Spleen (tissue), 11 donors: ENCODE measurements around the gene REX1BD. TPM values are rescaled to one million over a fixed set of nuclear protein-coding genes. Genes with fewer than 3 reads are reported as not detected.
"Not testable (repeated sequence)": the region's sequence is repeated elsewhere in the genome, so short reads cannot be mapped to it uniquely, and the experiment has no call there.

Experiments used
- DNase-seq: peaks from one replicate; pipeline ENCODE4 v3.0.0-alpha.2; 2020
- H3K27ac ChIP-seq, 8 donors: fragments of 200-600 bp; sonication (generic) in 7 of 8; 1 replicate in 4 of 8; 2 replicates in 4 of 8; pipeline versions ENCODE4 v1.5.0 to v1.8.0; 2016 to 2021; ENCODE audit warnings: inconsistent platforms in 4 of 8, mild to moderate bottlenecking in 4 of 8, moderate library complexity in 1 of 8
- H3K27me3 ChIP-seq, 7 donors: fragments of 200-600 bp; sonication (generic) in 6 of 7; replicated peaks in 1 of 7; 1 replicate in 4 of 7; 2 replicates in 3 of 7; pipeline versions ENCODE4 v1.5.0 to v1.8.0; 2016 to 2021; ENCODE audit warnings: inconsistent platforms in 3 of 7, mild to moderate bottlenecking in 1 of 7
- H3K36me3 ChIP-seq, 6 donors: fragments of 200-600 bp; sonication (generic) in 5 of 6; 1 replicate in 4 of 6; 2 replicates in 2 of 6; pipeline versions ENCODE4 v1.5.0 to v1.8.0; 2016 to 2021; ENCODE audit warnings: inconsistent platforms in 2 of 6
- H3K4me1 ChIP-seq, 6 donors: fragments of 200-600 bp; sonication (generic) in 5 of 6; 1 replicate in 3 of 6; 2 replicates in 3 of 6; pipeline versions ENCODE4 v1.5.0 to v1.8.0; 2016 to 2021; ENCODE audit warnings: inconsistent platforms in 3 of 6
- H3K4me3 ChIP-seq, 8 donors: fragments of 200-600 bp; sonication (generic) in 7 of 8; 1 replicate in 4 of 8; 2 replicates in 4 of 8; pipeline versions ENCODE4 v1.5.0 to v1.8.0; 2016 to 2021; ENCODE audit warnings: inconsistent platforms in 4 of 8, mild to moderate bottlenecking in 4 of 8, moderate library complexity in 2 of 8
- H3K9me3 ChIP-seq, 8 donors: fragments of 200-600 bp; sonication (generic) in 7 of 8; 1 replicate in 4 of 8; 2 replicates in 4 of 8; pipeline versions ENCODE4 v1.5.0 to v1.8.0; 2016 to 2021; ENCODE audit warnings: inconsistent platforms in 4 of 8
- POLR2A ChIP-seq, 3 donors: fragments of 450-650 bp; IDR thresholded peaks; one replicate each; pipeline ENCODE4 v1.5.1; 2017; ENCODE audit warnings: antibody characterized with exemption in 3 of 3, mild to moderate bottlenecking in 1 of 3
- POLR2AphosphoS5 ChIP-seq, 3 donors: sonication (generic); formaldehyde crosslinking; IDR thresholded peaks; one replicate each; pipeline ENCODE4 v1.5.1; 2017; ENCODE audit warnings: antibody characterized with exemption in 3 of 3
- WGBS, 5 donors: extraction: QIAGEN DNeasy Blood & Tissue Kit in 3 of 5; methylation state at CpG; one replicate each; pipeline versions ENCODE4 v1.1.5 to v1.1.7; 2013 to 2018; 5-methylcytosine and 5-hydroxymethylcytosine counted together
- intact Hi-C: fragments of 100-400 bp; cut with DNase I; formaldehyde crosslinking; loops from one replicate; pipeline ENCODE4 v1.15.0; 2023; ENCODE audit warnings: low total_unique reads
- polyA plus RNA-seq, 3 donors: library from polyadenylated mRNA; stranded (reverse); fragments of 200-250 nt; gene quantifications; one replicate each; pipeline ENCODE4 v1.2.1, GENCODE V29; 2013
- total RNA-seq, 7 donors: library from RNA; depleted of rRNA in 3 of 7; stranded (reverse); fragments of >200 nt in 3 of 7; fragmentation: NEBNext Ultra II Directional in 4 of 7; extraction: Animal tissue kit (Norgen Biotek cat#: 25700) in 4 of 7; gene quantifications; one replicate each; pipeline versions ENCODE4 v1.1.0 to v1.2.1, GENCODE V29; 2016 to 2021
- TF ChIP-seq, protein P1 (sequence below), 11 experiments: fragments of 200-600 bp in 7 of 11; fragments of 450-650 bp in 4 of 11; sonication (generic) in 4 of 11; IDR thresholded peaks in 8 of 11; conservative IDR thresholded peaks in 3 of 11; 1 replicate in 7 of 11; 2 replicates in 4 of 11; pipeline versions ENCODE4 v1.4.0 to v1.8.0; 2016 to 2021; ENCODE audit warnings: antibody characterized with exemption in 11 of 11, inconsistent platforms in 4 of 11, mild to moderate bottlenecking in 1 of 11
- donor health status: healthy with polysubstance abuse.
- donor health status: DM: no; HTN: no; CAD: no; lungs with moderate emphysema.
- donor health status: DM: no; HTN: no; CAD: no.
- donor health status: Bipolar disorder and iron deficiency.
- donor health status: healthy.
- donor health status: DM: no; HTN: no; CAD: no.
- donor health status: DM: yes; HTN: yes; CAD: no.

Gene REX1BD
- total and polyA plus RNA-seq, 10 donors, result 65.4 to 182 (median 86.3) TPM

DNA sequence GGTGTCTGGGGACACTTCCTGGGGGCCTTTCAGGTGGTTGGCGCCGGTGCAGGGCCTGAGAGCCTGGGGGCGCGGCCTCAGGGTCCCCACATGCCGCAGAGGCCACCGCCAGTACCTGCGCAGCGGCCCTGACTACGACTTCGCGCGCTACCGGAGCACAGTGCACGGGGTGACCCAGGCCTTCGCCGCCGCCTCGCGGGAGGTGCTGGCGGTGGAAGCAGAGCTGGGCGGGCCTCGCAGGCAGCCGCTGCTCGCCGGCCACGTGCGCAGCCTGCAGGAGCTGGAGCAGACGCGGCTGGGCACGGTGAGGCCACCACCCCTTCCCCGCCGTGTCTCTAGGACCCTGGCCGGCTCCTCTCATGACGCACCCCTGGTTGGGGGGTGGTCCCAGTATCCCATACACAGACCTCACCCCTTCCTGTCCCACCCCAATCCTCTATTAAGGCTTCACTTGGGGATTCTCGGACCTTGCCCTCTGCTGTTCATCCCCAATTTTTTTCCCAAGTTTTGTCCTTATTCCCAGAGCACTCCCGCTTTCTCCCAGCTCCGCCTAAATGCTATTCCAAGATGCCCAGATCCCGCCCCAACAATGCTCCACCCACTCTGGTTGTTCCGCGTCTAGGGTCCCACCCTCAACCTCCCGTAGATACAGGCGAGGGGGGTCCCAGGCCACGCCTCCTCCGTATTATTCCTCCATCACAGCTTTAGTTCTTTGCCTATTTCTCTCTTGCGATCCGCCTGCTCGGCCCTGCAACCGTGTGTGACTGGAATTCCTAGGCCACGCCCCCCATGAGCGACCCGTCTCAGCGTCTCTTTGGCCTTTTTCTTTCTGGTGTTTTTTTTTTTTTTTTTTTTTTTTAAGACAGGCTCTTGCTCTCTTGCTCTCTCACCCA, 1.0 kb downstream of the REX1BD start:
- WGBS, 5 donors, result 14 to 29% (median 18%) methylated on average over 39 to 52 of the region's 52 CpGs
- DNase-seq, result peak; percentile 93
- peak overlapping the region; percentile 77 to 98 (median 94) for H3K4me3 ChIP-seq
- H3K4me1 ChIP-seq, result peaks cover 19 to 67% (median 46%) of the 10 kb centered on the region in 6 donors
- H3K9me3 ChIP-seq, result no peaks in the 10 kb centered on the region
- peaks cover 0 to 7% (median 0%) of the 10 kb centered on the region in 7 donors for H3K27me3 ChIP-seq
- peak overlapping the region; percentile 89 to 96 (median 92) for H3K27ac ChIP-seq
- peaks cover 0 to 23% (median 13%) of the 10 kb centered on the region in 6 donors for H3K36me3 ChIP-seq
- no peak for TF ChIP-seq POLR2A (IDR thresholded peaks at IDR 0.05)
- TF ChIP-seq, protein P1, sequence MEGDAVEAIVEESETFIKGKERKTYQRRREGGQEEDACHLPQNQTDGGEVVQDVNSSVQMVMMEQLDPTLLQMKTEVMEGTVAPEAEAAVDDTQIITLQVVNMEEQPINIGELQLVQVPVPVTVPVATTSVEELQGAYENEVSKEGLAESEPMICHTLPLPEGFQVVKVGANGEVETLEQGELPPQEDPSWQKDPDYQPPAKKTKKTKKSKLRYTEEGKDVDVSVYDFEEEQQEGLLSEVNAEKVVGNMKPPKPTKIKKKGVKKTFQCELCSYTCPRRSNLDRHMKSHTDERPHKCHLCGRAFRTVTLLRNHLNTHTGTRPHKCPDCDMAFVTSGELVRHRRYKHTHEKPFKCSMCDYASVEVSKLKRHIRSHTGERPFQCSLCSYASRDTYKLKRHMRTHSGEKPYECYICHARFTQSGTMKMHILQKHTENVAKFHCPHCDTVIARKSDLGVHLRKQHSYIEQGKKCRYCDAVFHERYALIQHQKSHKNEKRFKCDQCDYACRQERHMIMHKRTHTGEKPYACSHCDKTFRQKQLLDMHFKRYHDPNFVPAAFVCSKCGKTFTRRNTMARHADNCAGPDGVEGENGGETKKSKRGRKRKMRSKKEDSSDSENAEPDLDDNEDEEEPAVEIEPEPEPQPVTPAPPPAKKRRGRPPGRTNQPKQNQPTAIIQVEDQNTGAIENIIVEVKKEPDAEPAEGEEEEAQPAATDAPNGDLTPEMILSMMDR (IDR thresholded peaks at IDR 0.05 in 8 of 11, conservative IDR thresholded peaks at IDR 0.05 in 3 of 11), result peak in 5 of 11 experiments; percentile 16 to 51 (median 23)
- intact Hi-C loops, result loop anchor here (5.0 kb wide), 1 partner anchor 258 kb away; no protein-coding TSS in a partner anchor

DNA sequence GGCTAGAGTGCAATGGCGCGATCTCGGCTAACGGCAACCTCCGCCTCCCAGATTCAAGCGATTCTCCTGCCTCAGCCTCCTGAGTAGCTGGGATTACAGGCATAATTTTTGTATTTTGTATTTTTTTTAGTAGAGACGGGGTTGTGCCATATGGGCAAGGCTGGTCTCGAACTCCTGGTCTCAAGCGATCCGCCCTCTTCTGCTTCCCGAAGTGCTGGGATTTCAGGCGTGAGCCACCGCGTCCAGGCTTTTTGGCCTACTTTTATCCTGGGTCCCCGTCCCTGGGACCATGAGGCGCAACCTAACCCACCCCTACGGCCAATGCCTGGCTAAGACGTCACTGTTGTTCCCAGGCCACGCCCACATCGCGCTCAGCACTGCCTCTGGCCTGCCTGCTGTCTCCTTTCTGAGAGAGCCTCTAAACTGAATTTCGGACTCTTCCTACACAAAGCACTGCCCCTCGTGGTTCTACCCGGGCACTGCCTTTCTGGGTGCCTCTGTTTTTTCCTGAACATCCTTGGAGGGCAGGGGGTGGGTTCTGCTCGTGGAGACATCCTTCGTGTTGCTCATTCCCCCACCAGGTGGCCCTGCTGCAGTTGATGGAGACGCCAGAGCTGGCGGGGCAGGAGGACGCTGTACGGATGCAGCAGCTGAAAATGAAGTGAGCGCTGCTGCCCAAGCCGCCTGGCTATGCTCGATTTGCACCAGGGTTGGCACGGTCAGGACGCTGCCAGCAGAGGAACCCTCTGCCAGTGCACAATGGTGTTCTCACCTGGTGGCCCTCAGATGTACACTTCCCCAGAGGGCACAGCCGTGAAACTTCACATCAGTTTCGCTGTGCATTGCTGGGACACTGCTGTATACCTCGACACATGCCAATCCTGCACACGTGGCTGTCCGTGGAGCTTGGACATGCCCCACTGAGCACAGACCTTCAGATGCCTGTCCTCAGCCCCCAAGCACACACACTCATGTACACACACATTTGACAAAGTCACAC, 2.0 kb downstream of the REX1BD start:
- no peak for TF ChIP-seq POLR2A (IDR thresholded peaks at IDR 0.05)
- TF ChIP-seq, protein P1 (IDR thresholded peaks at IDR 0.05 in 8 of 11, conservative IDR thresholded peaks at IDR 0.05 in 3 of 11), result peak in 3 of 11 experiments; percentile 19 to 41 (median 24)
- DNase-seq, result no peak
- Histone ChIP-seq H3K9me3 (no peaks in the 10 kb centered on the region), H3K27ac (peak overlapping the region in 6 of 8 donors; percentile 89 to 96 (median 92)), H3K4me3 (peak overlapping the region in 4 of 8 donors; percentile 77 to 94 (median 89)), H3K36me3 (peaks cover 0 to 23% (median 13%) of the 10 kb centered on the region in 6 donors), H3K4me1 (peaks cover 28 to 71% (median 54%) of the 10 kb centered on the region in 6 donors), H3K27me3 (peaks cover 0 to 17% (median 0%) of the 10 kb centered on the region in 7 donors)
- whole genome bisulfite sequencing, 5 donors, result 74 to 85% (median 78%) methylated on average over 38 to 40 of the region's 40 CpGs
- intact Hi-C loops, result loop anchor here (5.0 kb wide), 1 partner anchor 257 kb away; no protein-coding TSS in a partner anchor

DNA sequence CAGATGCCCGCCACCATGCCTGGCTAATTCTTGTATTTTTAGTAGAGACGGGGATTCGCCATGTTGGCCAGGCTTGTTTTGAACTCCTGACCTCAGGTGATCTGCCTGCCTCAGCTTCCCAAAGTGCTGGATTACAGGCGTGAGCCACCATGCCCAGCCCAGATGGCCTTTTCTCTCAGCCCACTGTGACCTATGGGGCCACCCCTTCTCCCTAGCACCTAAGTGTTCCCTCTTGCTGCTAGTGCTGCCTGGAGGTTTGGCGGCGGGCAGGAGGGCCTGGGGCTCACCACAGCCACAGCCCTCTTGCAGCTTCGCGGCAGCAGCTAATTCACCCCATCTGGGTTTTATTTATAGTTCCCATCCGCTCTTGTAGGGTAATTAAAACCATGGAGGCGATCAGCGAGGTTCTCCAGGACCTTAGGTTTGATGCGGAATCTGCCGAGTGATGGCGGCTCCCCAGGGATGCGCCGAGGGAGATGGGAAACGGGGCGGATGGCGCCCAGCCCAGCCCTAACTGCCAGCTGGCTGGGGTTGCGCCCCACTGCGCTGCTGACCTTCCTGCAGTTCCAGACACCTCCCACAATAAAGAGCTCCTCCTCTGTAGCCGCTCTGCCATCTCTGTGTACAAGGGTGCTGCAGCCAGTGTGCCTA, 3.3 kb downstream of the REX1BD start:
- peaks cover 29 to 67% (median 52%) of the 10 kb centered on the region in 6 donors for H3K4me1 ChIP-seq

DNA sequence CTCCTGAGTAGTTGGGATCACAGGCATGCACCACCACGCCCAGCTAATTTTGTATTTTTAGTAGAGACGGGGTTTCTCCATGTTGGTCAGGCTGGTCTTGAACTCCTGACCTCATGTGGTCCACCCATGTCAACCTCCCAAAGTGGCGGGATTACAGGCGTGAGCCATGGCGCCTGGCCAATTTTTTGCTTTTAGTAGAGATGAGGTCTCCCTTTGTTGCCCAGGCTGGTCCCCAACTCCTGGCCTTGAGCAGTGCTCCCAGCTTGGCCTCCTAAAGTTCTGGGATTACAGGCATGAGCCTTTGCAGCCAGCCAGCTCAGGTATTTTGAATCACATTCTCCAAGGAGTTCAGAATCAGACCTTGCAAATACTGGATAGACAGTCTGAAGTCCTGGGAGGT, 4.1 kb downstream of the REX1BD start:
- Histone ChIP-seq H3K27me3 (peaks cover 0 to 36% (median 0%) of the 10 kb centered on the region in 7 donors), H3K4me1 (peaks cover 29 to 69% (median 52%) of the 10 kb centered on the region in 6 donors), H3K36me3 (peaks cover 0 to 23% (median 13%) of the 10 kb centered on the region in 6 donors)
- H3K27ac ChIP-seq, DNase-seq, H3K9me3 ChIP-seq, H3K4me3 ChIP-seq: not testable (repeated sequence)
- WGBS, 5 donors, result 65 to 87% (median 84%) methylated on average over 5 of the region's 5 CpGs
- intact Hi-C loops, result loop anchor here (5.0 kb wide), 1 partner anchor 255 kb away; no protein-coding TSS in a partner anchor

More for the DNA sequence above, 3.3 kb downstream of the REX1BD start:
- intact Hi-C loops, result loop anchor here (5.0 kb wide), 1 partner anchor 255 kb away; no protein-coding TSS in a partner anchor
- 94 to 97% (median 96%) methylated on average over 17 to 22 of the region's 22 CpGs for WGBS, 5 donors
- no peaks in the 10 kb centered on the region for H3K9me3 ChIP-seq
- H3K27me3 ChIP-seq, result peaks cover 0 to 30% (median 0%) of the 10 kb centered on the region in 7 donors
- H3K4me3 ChIP-seq, result no peak overlapping the region
- peak in 1 of 3 donors; percentile 31 for TF ChIP-seq POLR2AphosphoS5 (IDR thresholded peaks at IDR 0.05)
- TF ChIP-seq, protein P1 (IDR thresholded peaks at IDR 0.05 in 8 of 11, conservative IDR thresholded peaks at IDR 0.05 in 3 of 11), result no peak
- DNase-seq, result no peak
- H3K27ac ChIP-seq, result no peak overlapping the region
- peaks cover 0 to 23% (median 13%) of the 10 kb centered on the region in 6 donors for H3K36me3 ChIP-seq
